Measurements from ENCODE around the gene PLEKHG5. TPM values are rescaled to one million over a fixed set of nuclear protein-coding genes. Genes with fewer than 3 reads are reported as not detected.
"Not testable (repeated sequence)": the region's sequence is repeated elsewhere in the genome, so short reads cannot be mapped to it uniquely, and the experiment has no call there.

Gene PLEKHG5
- total and polyA plus RNA-seq, 4 donors, result 0.28 to 1.9 (median 1.1) TPM

DNA sequence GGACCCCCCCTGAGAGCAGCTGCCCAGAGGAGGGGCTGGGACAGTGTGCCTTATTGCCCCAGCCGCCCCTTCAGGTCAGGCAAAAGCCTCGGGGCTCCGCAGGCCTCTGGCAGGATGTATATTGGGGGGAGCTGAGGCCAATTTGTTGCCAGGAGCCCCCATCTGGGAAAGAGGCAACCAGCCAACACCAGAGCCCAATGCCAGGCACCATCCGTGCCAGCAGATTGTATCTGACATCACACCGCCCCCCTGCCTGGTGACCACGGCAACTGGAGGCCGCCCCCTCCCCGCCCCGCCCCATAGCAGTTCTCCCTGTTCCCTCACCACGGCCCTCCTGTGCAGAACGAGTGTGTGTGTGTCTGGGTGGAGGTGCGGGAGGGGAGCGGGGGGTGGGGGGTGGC lies 3.6 kb upstream of the PLEKHG5 start (continued):
- TF ChIP-seq, protein P1, sequence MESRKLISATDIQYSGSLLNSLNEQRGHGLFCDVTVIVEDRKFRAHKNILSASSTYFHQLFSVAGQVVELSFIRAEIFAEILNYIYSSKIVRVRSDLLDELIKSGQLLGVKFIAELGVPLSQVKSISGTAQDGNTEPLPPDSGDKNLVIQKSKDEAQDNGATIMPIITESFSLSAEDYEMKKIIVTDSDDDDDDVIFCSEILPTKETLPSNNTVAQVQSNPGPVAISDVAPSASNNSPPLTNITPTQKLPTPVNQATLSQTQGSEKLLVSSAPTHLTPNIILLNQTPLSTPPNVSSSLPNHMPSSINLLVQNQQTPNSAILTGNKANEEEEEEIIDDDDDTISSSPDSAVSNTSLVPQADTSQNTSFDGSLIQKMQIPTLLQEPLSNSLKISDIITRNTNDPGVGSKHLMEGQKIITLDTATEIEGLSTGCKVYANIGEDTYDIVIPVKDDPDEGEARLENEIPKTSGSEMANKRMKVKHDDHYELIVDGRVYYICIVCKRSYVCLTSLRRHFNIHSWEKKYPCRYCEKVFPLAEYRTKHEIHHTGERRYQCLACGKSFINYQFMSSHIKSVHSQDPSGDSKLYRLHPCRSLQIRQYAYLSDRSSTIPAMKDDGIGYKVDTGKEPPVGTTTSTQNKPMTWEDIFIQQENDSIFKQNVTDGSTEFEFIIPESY (IDR thresholded peaks at IDR 0.05), result no peak
- no peak for TF ChIP-seq FOXA2 (IDR thresholded peaks at IDR 0.05)
- TF ChIP-seq HNF4A (conservative IDR thresholded peaks at IDR 0.05), result no peak
- TF ChIP-seq EGR1 (IDR thresholded peaks at IDR 0.05; ENCODE audit: low read depth in 2 of 2), result no peak
- TF ChIP-seq TAF1 (conservative IDR thresholded peaks at IDR 0.05), result no peak
- no peak for TF ChIP-seq MAX (IDR thresholded peaks at IDR 0.05)

GRCh38 chr1:6494627-6495026 lies 3.2 kb upstream of the PLEKHG5 start:
- DNase-seq (ENCODE audit: low spot score), result no peak
- Histone ChIP-seq H3K27me3 (ENCODE audit: control insufficient read depth in 4 of 4, insufficient read depth in 4 of 4, low read length in 3 of 4) (no peaks in the 10 kb centered on the region), H3K9ac (ENCODE audit: low read depth in 1 of 2, low read length in 2 of 2) (no peak overlapping the region), H3K4me1 (ENCODE audit: control insufficient read depth in 4 of 4, insufficient read depth in 4 of 4, low read length in 3 of 4) (peaks cover 5 to 24% (median 18%) of the 10 kb centered on the region in 4 donors), H3K4me3 (ENCODE audit: low read depth in 1 of 3, low read length in 3 of 3) (no peak overlapping the region), H3K27ac (ENCODE audit: low read depth in 1 of 2, low read length in 2 of 2) (no peak overlapping the region), H3K9me3 (ENCODE audit: control insufficient read depth in 4 of 4, low read length in 3 of 4) (no peaks in the 10 kb centered on the region), H3K36me3 (ENCODE audit: control insufficient read depth in 4 of 4, insufficient read depth in 3 of 4, low read depth in 1 of 4, low read length in 3 of 4) (no peaks in the 10 kb centered on the region)
- 85% methylated on average over 4 of the region's 4 CpGs for WGBS
- no peak for TF ChIP-seq RAD21 (IDR thresholded peaks at IDR 0.05)
- no peak for TF ChIP-seq GABPA (IDR thresholded peaks at IDR 0.05 in 1 of 2, conservative IDR thresholded peaks at IDR 0.05 in 1 of 2)
- TF ChIP-seq REST (IDR thresholded peaks at IDR 0.05), result no peak
- TF ChIP-seq FOXA2 (IDR thresholded peaks at IDR 0.05), result no peak
- TF ChIP-seq MAX (IDR thresholded peaks at IDR 0.05), result no peak
- no peak for TF ChIP-seq RXRA (IDR thresholded peaks at IDR 0.05)
- TF ChIP-seq, protein P2, sequence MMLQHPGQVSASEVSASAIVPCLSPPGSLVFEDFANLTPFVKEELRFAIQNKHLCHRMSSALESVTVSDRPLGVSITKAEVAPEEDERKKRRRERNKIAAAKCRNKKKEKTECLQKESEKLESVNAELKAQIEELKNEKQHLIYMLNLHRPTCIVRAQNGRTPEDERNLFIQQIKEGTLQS (IDR thresholded peaks at IDR 0.05), result no peak
- TF ChIP-seq SP1 (IDR thresholded peaks at IDR 0.05), result no peak
- TF ChIP-seq HNF4A (conservative IDR thresholded peaks at IDR 0.05), result no peak
- TF ChIP-seq, protein P3, sequence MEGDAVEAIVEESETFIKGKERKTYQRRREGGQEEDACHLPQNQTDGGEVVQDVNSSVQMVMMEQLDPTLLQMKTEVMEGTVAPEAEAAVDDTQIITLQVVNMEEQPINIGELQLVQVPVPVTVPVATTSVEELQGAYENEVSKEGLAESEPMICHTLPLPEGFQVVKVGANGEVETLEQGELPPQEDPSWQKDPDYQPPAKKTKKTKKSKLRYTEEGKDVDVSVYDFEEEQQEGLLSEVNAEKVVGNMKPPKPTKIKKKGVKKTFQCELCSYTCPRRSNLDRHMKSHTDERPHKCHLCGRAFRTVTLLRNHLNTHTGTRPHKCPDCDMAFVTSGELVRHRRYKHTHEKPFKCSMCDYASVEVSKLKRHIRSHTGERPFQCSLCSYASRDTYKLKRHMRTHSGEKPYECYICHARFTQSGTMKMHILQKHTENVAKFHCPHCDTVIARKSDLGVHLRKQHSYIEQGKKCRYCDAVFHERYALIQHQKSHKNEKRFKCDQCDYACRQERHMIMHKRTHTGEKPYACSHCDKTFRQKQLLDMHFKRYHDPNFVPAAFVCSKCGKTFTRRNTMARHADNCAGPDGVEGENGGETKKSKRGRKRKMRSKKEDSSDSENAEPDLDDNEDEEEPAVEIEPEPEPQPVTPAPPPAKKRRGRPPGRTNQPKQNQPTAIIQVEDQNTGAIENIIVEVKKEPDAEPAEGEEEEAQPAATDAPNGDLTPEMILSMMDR (IDR thresholded peaks at IDR 0.05; ENCODE audit: low read depth, low read length, missing input control), result no peak
- TF ChIP-seq EGR1 (IDR thresholded peaks at IDR 0.05; ENCODE audit: low read depth in 2 of 2), result no peak
- TF ChIP-seq, protein P1 (IDR thresholded peaks at IDR 0.05), result no peak
- TF ChIP-seq NR2F2 (IDR thresholded peaks at IDR 0.05), result no peak

- not testable (repeated sequence) for H3K4me3 ChIP-seq (ENCODE audit: low read depth in 1 of 3, low read length in 3 of 3); H3K27me3 ChIP-seq (ENCODE audit: control insufficient read depth in 4 of 4, insufficient read depth in 4 of 4, low read length in 3 of 4); H3K36me3 ChIP-seq (ENCODE audit: control insufficient read depth in 4 of 4, insufficient read depth in 3 of 4, low read depth in 1 of 4, low read length in 3 of 4); H3K27ac ChIP-seq (ENCODE audit: low read depth in 1 of 2, low read length in 2 of 2); H3K9me3 ChIP-seq (ENCODE audit: control insufficient read depth in 4 of 4, low read length in 3 of 4); H3K9ac ChIP-seq (ENCODE audit: low read depth in 1 of 2, low read length in 2 of 2); DNase-seq (ENCODE audit: low spot score)
- 82% methylated on average over 4 of the region's 4 CpGs for WGBS
- H3K4me1 ChIP-seq (ENCODE audit: control insufficient read depth in 4 of 4, insufficient read depth in 4 of 4, low read length in 3 of 4), result peaks cover 5 to 24% (median 18%) of the 10 kb centered on the region in 4 donors
These were observed 2.4 kb upstream of the PLEKHG5 start for GRCh38 chr1:6493834-6494223.
